GM21526 (cell line): ENCODE measurements around the gene ARFIP2.
"Not testable (repeated sequence)": the region's sequence is repeated elsewhere in the genome, so short reads cannot be mapped to it uniquely, and the experiment has no call there.

Experiments
- ATAC-seq: cut with Tn5 transposase; IDR thresholded peaks from one replicate; pipeline ENCODE4 v1.9.1; 2021; ENCODE audit warnings: moderate library complexity; ENCODE audit not compliant: unreplicated experiment, low FRiP score

Gene ARFIP2, protein sequence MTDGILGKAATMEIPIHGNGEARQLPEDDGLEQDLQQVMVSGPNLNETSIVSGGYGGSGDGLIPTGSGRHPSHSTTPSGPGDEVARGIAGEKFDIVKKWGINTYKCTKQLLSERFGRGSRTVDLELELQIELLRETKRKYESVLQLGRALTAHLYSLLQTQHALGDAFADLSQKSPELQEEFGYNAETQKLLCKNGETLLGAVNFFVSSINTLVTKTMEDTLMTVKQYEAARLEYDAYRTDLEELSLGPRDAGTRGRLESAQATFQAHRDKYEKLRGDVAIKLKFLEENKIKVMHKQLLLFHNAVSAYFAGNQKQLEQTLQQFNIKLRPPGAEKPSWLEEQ

DNA sequence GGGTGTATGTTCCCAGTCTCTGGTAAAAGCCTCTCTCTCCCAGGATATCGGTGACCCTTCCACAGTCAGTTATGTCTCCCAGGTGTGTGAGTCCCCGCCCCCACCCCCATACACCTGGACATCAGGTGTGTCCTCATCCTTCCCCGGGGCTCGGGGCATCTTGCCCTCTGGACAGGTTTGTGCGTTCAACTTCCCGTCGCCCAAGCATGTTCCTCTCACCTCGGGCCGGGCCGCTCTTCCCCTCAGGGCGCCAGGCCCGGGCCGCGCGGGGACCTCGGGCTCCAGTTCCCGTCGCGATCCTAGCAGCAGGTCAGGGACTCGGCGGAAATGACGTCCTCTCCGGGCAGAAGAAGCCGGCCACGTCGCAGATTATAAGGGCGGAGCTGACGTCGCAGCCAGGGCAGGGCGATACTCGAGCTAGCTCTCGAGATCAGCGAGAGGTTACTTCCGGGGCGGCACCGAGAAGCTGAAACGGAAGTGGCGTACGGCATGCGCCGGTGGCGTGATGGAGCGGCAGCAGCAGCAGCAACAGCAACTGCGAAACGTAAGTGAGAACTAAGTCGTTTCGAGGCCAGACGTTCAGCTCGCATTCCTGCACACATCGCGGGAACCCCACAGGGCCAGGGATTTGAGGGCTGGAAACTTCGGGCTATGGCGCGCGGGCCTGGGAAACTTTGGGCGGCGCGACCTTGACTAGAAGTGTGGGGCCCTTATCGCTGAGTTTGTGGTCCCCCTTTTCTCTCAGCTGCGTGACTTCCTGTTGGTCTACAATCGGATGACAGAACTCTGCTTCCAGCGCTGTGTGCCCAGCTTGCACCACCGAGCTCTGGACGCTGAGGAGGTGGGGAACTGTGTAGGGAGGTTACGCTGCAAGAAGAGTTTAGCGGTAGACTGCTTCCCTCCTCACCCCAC, at the start of gene ARFIP2, which contains the start of gene TIMM10B:
Gene ARFIP2 (minus strand): TSS at position 320 of the 912 bp plus-strand sequence. CDS start 910 bp downstream, outside the sequence.
Gene TIMM10B (plus strand): TSS at position 490 of the 912 bp plus-strand sequence. CDS start 16 bp downstream, at position 506.
- peak; percentile 98 for ATAC-seq

DNA sequence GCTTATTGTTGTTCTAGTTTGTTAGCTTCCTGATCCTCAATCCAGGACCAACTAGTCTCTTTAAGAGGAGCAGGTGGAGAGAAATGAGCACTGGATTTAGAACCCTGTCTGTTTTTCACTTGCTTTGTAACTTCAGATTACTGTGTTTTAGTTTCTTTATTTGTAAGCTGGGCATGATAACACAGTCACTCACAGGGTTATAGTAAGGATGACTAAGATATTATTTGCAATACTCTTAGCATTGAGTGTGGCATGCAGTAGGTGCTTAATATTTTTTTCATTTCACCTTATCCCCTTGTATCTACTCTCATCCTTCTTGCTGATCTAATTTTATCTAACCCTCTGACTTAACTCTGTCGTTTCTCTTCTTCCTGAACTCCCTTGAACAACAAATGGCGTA, 49.7 kb upstream of the ARFIP2 start:
- no peak for ATAC-seq

DNA sequence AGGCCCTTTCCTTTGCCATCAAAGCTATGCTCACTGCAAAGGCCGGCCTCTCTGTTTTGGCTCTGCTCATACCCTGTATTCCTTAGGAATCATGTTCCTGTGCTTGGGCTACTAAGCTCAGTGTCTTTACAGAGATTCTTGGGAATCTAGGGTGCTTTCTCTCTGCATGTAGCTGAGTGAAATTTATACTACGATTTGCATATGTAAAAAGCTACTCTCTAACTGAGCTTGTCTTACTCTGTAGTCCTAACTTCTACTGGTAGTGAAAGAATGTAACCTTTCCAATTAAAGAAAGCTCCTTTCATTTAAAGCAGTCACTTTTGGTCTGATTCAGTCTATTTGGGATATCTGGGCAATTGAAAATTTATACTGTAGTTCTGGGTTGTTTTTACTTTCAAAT, 48.1 kb upstream of the ARFIP2 start:
- ATAC-seq, result no peak

DNA sequence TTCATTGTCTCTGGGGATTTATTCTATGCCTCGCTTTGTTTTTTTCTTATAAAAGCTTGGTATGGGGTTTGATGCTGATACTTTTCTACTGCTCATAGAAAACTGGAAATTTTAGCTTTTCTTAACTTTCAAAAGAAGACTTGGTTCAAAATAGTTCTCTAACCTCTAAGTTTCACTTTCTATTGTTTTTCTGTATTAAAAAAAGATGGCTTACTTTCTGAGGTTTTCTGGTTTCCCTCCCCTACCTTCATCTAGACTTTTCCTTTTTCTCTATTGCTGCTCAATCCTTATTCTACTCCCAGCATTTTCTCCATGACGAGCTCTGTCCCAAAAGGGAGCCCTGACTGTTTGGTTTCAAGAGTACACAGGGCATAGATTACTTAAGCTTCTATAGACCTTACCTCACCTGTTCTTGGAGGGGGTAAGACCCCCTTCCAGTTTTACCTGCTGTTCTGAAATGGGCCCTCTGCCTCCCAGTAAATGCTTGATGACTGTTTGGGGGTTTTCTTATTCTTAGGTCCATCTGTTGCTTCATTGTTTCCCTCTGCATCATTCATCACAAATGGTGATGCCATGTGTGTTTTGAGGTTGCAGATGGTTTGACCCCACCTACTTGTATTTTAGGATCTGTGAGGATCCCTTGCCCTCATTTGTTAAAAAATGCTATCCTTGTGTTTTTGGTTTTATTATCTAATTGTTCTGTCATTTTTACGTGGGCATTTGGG, 45.4 kb upstream of the ARFIP2 start:
- no peak for ATAC-seq

DNA sequence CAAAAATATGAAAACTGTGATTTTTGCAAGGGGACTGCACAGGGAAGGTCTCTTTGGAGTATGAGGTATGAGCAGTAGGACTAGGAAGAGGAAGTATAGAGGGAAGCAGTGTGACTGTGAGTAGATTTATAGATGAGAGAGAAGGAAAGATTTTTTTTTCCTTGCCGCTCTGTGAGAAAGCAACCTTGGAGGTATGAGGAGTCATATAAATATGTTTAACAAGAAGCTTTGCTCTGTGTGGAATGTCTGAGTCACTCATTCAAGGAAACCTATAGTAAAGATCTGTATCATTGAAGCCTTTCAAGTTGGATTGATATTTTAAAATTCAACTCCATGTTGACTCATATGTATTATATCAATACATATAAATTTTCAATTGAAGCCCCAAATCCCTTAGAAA, 42.1 kb upstream of the ARFIP2 start:
- no peak for ATAC-seq

DNA sequence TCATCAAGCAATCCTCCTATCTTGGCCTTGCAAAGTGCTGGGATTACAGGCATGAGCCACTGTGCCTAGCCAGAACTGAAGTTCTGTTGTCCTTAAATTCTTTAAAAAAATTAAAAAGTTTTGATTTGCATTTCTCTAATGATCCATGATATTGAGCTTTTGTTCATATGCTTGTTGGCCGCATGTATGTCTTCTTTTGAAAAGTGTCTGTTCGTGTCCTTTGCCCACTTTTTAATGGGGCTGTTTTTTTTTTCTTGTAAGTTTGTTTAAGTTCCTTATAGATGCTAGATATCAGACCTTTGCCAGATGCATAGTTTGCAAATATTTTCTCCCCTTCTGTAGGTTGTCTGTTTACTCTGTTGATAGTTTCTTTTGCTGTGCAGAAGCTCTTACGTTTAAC, 40.8 kb upstream of the ARFIP2 start:
- not testable (repeated sequence) for ATAC-seq

DNA sequence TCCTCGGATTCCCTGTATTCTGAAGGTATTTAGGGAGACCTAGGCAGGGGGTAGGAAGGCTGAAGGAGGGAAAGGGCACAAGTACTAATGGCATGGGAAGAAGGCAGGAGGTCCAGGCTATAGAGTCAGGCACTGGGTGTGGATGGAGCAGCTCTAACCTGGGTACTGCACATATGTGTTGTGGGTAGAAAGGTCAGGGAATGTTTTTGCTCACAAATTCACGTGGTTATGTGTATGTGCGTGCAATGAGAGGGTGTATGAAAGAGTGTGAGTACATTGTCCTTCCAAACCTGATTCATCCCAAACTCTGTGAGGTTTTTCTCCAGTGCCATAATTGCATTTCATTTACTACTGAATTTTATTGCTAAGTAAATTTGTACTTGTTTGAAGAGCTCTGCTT, 39.1 kb upstream of the ARFIP2 start:
- no peak for ATAC-seq

DNA sequence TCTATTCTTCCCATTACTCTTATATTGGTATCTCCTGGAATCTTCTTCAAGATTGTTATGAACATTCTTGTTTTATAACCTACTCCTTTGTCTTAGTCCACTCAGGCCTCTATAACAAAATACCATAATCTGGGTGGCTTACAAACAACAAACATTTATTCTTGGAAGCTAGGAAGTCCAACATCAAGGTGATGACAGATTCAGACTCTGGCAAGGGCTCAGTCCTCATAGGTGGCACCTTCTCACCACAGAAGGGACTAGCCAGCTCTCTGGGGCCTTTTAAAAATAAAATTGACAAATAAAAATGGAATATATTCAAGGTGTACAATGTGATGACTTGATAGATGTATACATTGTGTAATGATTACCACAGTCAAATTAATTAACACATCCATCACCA, 35.7 kb upstream of the ARFIP2 start:
- ATAC-seq, result no peak

DNA sequence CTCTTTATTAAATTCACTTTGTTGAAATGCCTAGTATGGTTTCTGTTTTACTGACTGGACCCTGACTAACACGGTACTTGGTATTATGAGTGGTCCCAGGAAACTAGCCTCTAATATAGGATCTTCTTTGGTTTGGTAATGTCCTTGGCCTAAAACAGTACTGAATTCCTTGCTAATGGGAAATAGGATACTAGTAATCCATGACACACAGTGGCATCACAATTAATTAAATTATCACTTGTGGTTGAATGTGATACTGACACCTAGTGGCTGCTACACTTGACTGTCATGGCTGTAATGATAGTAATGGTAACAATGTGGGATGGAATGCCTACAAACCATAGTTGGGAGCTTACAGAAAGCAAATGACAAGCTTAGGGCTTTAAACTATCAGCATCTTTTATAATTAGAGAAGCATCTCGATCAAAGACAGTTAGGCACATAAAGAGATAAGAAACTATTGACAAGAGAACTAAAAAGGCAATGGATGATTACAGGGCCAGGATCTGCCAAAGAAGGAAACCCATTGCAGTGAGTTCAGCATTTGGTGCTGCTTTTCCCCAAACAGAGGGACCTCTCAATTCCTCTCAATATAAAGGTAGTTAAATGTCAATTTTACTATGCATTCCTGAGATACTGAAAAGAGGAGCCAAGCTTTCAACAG, 24.6 kb upstream of the ARFIP2 start:
- peak; percentile 61 for ATAC-seq

DNA sequence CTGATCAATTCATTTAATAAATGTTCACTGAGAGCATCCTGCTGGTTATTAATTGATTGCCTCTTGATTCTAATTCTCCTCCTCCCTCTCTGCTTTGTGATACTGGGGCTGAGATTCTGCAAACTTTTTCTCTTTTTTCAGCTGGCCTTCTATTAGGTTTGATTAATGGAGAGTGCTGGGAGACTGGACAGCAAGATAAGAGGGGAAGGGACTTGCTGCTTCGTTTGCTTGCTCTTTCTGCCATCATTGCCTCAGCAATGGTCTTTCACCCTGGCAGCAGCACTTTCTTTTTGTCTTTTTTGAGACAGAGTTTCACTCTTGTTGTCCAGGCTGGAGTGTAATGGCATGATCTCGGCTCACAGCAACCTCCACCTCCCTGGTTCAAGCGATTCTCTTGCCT, 23.0 kb upstream of the ARFIP2 start:
- ATAC-seq, result no peak

DNA sequence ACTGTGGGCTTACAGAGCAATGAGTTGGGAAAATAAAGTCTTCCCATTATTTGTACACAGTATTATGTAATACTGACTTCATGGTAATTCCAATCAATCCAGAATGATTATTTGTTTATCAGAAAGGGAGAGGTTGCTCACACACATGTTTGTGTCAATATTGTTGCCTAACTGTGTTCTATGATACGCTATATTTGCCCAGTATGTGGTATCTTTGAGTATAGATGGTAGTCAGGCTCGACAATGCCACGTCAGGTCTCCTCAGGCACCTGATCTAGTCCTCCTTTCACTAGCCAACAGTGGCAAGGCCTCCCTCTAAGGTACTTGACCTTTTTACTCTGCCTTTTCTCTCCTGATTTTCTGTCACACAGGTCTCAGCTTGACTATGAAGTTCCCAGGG, 21.3 kb upstream of the ARFIP2 start:
- no peak for ATAC-seq

DNA sequence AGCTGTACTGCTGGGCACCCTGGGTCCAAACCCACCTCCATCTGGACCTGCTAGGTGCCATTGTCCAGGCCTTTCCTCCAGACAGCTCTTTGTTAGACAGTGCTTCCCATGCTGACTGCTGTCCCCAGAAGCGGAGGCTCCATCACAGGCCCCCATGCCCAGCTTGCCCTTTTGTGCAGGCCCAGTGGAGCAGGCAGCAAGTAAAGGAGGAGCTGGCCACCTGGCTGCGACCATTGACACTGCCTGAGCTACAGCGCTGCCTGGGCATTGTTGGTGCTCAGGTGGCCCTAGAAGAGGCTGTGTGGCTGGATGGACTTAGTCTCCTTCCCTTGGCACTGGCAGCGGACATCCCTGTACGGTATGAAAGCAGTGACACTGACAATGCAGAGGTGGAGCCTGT, 17.4 kb upstream of the ARFIP2 start:
- no peak for ATAC-seq

DNA sequence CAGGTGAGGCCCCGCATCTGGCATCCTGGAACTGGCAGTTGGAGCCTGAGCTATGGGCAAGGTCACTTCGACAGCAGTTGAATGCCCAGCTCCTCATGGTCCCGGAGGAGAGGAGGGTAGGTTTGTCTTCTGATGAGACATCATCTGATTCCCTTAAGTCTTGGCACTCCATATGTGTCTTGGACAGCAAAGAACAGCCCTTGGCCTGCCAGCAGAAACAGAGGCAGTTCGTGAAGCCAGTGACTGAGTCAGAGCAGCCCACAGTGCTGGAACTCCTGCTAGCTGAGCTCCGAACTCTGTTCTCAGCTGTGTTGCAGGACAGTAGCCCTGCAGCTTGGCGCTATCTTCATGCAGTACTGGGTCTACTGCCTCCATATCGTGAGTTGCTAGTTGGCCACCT, 17.0 kb upstream of the ARFIP2 start:
- no peak for ATAC-seq

DNA sequence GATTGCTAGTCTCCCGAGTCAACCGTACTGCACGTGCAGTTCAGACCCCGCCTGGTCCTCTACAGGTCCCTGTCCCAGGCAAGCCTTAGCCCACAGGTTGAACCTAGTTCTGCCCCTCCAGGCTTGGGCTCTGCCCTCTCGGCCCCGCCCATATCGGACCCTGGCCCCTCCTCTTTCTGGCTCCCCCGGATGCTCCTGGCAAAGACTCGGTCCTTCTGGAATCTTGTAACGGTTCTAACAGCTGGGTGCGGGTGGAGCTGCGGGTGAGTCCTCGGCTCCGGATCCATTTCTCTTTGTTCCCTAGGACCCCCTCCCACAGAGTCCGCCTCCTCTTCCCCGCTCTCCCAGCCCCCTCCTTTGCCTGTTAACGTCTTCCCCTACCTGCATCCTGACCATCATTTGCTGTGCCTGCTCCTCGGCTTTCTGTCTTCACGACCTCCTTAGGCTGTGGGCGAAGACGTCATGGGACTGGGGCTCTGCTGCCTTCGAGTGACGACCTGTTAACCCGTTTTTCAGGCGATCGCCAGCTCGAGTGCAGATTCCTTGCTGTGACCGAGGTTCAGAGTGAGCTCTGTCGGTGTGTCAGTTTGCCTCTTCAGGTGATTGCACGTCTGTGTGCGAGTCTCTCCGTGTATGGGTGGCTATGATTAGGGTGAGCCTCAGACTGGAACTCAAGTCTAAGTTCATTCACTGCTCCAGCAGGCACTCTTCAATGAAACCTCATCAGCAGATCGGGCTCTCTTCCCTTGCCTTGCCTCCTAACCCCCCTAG, 16.1 kb upstream of the ARFIP2 start, which contains the start of gene DNHD1:
Gene DNHD1 (plus strand): TSS at position 212 of the 771 bp plus-strand sequence. CDS start 936 bp downstream, outside the sequence.
- no peak for ATAC-seq

DNA sequence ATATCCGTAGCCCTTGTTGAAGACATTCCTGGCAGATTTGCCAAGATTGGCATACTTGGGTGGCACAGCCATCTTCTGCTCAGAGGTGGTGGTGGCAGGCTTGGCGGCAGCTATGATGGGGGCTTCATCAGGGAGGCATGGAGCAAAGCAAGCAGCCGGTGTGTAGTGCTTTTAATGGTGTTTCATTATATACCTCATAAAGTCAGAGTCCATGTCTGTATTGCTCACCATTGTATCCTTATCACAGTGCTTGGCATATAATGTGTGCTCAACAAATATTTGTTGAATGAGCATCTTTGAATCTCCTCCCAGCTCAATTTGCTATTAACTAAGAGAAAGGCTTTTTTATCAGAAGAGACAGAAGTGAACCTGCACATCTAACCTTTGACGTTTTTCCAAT, 8.2 kb upstream of the ARFIP2 start:
- ATAC-seq, result no peak

DNA sequence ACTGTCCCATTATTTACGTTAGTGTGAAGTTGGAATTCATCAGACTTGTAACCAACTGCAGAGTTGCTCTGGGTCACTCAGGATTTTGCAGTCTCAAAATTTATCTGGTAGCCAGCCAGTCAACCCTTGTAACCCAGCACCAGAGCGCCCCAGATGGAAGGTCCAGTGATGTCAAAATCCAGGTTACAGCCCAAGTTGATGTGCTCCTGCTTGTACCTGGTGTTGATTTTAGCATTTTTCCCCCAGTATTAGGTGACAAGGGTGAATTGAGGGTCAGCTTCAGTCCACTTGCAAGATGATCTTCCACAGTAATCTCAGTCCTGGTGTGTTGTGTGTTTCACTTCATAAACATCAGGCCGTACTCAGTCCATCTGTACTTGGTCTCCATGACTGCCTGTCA, 7.7 kb upstream of the ARFIP2 start:
- ATAC-seq, result no peak

DNA sequence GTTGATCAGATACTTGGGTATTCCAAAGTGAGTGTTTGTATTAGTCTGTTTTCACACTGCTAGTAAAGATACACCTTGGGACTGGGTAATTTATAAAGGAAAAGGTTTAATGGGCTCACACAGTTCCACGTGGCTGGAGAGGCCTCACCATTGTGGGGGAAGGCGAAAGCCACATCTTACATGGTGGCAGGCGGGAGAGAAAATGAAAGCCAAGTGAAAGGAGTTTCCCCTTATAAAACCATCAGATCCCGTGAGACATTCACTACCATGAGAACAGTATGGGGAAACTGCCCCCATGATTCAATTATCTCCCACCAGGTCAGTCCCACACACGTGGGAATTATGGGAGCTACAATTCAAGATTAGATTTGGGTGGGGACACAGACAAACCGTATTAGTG, 7.2 kb upstream of the ARFIP2 start:
- ATAC-seq, result no peak

DNA sequence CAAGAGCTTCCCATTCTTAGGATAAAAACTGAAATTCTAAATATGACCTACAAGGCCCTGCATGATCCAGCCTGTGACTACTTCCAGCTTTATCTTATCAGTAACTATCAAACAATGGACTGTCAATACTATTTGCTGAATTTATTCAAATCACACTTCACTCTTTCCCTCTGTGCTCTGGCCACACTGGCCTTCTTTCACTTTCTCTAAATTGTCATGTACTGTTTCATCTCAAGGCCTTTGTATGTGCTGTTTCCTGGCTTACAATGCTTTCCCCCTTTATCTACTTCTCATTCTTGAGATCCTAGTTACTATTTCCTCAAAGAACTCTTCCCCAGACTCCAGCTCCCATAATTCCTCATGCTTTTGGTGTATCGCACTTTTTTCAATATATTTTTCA, 5.8 kb upstream of the ARFIP2 start:
- ATAC-seq, result no peak

DNA sequence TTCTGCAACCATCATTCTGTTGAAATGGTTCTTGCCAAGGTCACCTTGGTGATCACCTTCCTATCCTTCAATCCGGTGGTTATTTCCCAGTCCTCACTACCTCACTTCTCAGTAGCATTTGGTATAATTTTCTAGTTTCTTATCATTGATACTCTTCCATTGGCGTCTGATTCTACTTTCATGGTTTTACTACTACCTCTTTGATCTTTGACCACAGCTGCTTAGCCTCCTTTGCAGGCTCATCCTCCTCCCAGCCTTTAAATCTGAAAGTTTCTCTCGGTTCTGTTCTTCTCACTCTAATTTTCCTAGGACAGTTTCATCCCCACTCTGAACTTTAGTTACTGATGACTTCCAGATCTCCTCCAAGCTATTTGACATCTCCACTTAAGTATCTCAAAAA, 5.1 kb upstream of the ARFIP2 start:
- ATAC-seq, result no peak

DNA sequence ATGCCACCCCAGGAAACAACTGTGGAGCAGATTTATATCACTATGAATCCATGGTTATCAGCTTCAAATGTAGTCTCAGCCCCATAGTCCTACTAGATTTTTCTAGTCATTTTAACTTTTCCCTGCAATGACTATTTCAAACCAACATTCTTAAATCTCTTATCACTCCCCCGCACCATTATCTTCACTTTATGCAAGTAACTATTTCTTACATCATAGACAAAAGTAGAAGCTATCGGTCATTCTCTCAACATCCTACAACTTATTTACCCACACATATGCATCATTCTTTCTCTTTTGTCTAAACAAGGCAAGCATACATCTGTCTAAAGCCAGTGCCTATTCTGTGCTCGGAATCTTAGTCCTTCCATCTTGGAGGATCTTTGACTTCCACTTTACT, 4.5 kb upstream of the ARFIP2 start:
- ATAC-seq, result no peak
